Fibroblast of the aortic adventitia (primary cell): ENCODE results near the gene COL6A5. TPM values are rescaled to one million over a fixed set of nuclear protein-coding genes. Genes with fewer than 3 reads are reported as not detected.

ENCODE experiments used
- DNase-seq: peaks from one replicate; pipeline ENCODE4 v3.0.0-alpha.2; 2010; ENCODE audit warnings: low read depth
- H3K4me3 ChIP-seq: 2 replicates; pipeline ENCODE4 v1.5.1; 2011; ENCODE audit warnings: low read depth, mild to moderate bottlenecking, control low read depth, low read length, moderate library complexity
- CTCF ChIP-seq: IDR thresholded peaks from 2 replicates; pipeline ENCODE4 v1.5.1; 2011; ENCODE audit warnings: mild to moderate bottlenecking, low read length, control low read depth, inconsistent platforms; ENCODE audit not compliant: insufficient read depth
- total RNA-seq: library from RNA; depleted of rRNA; stranded (reverse); fragments of >200 nt; gene quantifications from 2 replicates; pipeline ENCODE4 v1.2.3, GENCODE V29; 2012; ENCODE audit warnings: low replicate concordance

Gene COL6A5
- total RNA-seq, 1 donor = under 0.01 TPM

GRCh38 chr3:130374908-130375307 is 29.4 kb downstream of the COL6A5 start:
- no peak overlapping the region for H3K4me3 ChIP-seq
- DNase-seq = no peak
- TF ChIP-seq CTCF = no peak

GRCh38 chr3:130377960-130378676 is 32.6 kb downstream of the COL6A5 start:
- H3K4me3 ChIP-seq = no peak overlapping the region
- DNase-seq = no peak
- no peak for TF ChIP-seq CTCF

- H3K4me3 ChIP-seq = no peak overlapping the region
- DNase-seq = no peak
- TF ChIP-seq CTCF = no peak
Measured at GRCh38 chr3:130378677-130379191, 33.3 kb downstream of the COL6A5 start.

GRCh38 chr3:130379274-130379673 is 33.8 kb downstream of the COL6A5 start:
- H3K4me3 ChIP-seq = no peak overlapping the region
- TF ChIP-seq CTCF = no peak
- no peak for DNase-seq

GRCh38 chr3:130380398-130380797 is 34.9 kb downstream of the COL6A5 start:
- H3K4me3 ChIP-seq = no peak overlapping the region
- TF ChIP-seq CTCF = no peak
- DNase-seq = no peak

- no peak overlapping the region for H3K4me3 ChIP-seq
- no peak for DNase-seq
- no peak for TF ChIP-seq CTCF
Measured at GRCh38 chr3:130383424-130383823, 38.0 kb downstream of the COL6A5 start.
